PC-3 (cell line): Measurements from ENCODE around the gene CIAO2A. TPM values are rescaled to one million over a fixed set of nuclear protein-coding genes. Genes with fewer than 3 reads are reported as not detected.
"Not testable (repeated sequence)": the region's sequence is repeated elsewhere in the genome, so short reads cannot be mapped to it uniquely, and the experiment has no call there.

Experiments
- ATAC-seq: fragments of 200-7000 bp; cut with Tn5 transposase; 2 replicates; pipeline ENCODE4 v1.9.1; 2020; ENCODE audit warnings: mild to moderate bottlenecking, moderate library complexity
- BruUV-seq: library from RNA; stranded (reverse); fragments of 400-500 nt; replicated peaks from 2 replicates; lab custom pipeline; 2021; lab: Mats Ljungman, UMichigan
- CTCF ChIA-PET: fragments of 300-600 bp; sonication (Branson Sonifier 250); formaldehyde crosslinking; loops from one replicate; lab custom pipeline; 2022; ENCODE audit warnings: antibody characterized with exemption; lab: Charles Lee
- POLR2A ChIA-PET: fragments of 300-600 bp; sonication (Branson Sonifier 250); formaldehyde crosslinking; loops from one replicate; lab custom pipeline; 2022; ENCODE audit warnings: antibody characterized with exemption; ENCODE audit not compliant: unreplicated experiment; lab: Charles Lee
- DNase-seq: peaks from one replicate; pipeline ENCODE4 v3.0.0-alpha.2; 2015
- H2AFZ ChIP-seq: fragments of 300-600 bp; sonication (generic); 2 replicates; pipeline ENCODE4 v1.6.0; 2016; ENCODE audit warnings: antibody characterized with exemption, low read length
- H3F3A ChIP-seq: fragments of 300-600 bp; sonication (generic); one replicate; pipeline ENCODE4 v1.6.0; 2017; ENCODE audit warnings: antibody characterized with exemption, low read length, control low read depth, mild to moderate bottlenecking; ENCODE audit not compliant: unreplicated experiment
- H3K27ac ChIP-seq: fragments of 300-600 bp; sonication (generic); 2 replicates; pipeline ENCODE4 v1.5.1; 2016; ENCODE audit warnings: mild to moderate bottlenecking, low read length
- H3K27me3 ChIP-seq: fragments of 300-600 bp; sonication (generic); 2 replicates; pipeline ENCODE4 v1.6.1; 2016; ENCODE audit warnings: low read length, mixed read lengths
- H3K36me3 ChIP-seq: fragments of 300-600 bp; sonication (generic); 2 replicates; pipeline ENCODE4 v1.6.1; 2016; ENCODE audit warnings: low read depth, mixed run types, low read length, mixed read lengths
- H3K4me1 ChIP-seq: fragments of 300-600 bp; sonication (generic); 2 replicates; pipeline ENCODE4 v1.5.1; 2016; ENCODE audit warnings: low read length; ENCODE audit not compliant: insufficient read depth
- H3K4me2 ChIP-seq: fragments of 300-600 bp; sonication (generic); 2 replicates; pipeline ENCODE4 v1.6.0; 2016; ENCODE audit warnings: low read length
- H3K4me3 ChIP-seq: fragments of 300-600 bp; sonication (generic); 2 replicates; pipeline ENCODE4 v1.5.1; 2016; ENCODE audit warnings: mild to moderate bottlenecking, low read length, mixed read lengths
- H3K79me2 ChIP-seq: fragments of 300-600 bp; sonication (generic); 2 replicates; pipeline ENCODE4 v1.6.1; 2017; ENCODE audit warnings: low read length, mixed read lengths
- H3K9ac ChIP-seq: fragments of 300-600 bp; sonication (generic); 2 replicates; pipeline ENCODE4 v1.6.0; 2016; ENCODE audit warnings: mild to moderate bottlenecking, low read length
- H3K9me2 ChIP-seq: fragments of 300-600 bp; sonication (generic); replicated peaks from 2 replicates; pipeline ENCODE4 v1.6.1; 2016; ENCODE audit warnings: mixed run types, low read length, mixed read lengths
- H3K9me3 ChIP-seq: fragments of 300-600 bp; sonication (generic); 2 replicates; pipeline ENCODE4 v1.6.1; 2016; ENCODE audit warnings: low read length, mixed read lengths
- H4K20me1 ChIP-seq: fragments of 300-600 bp; sonication (generic); 2 replicates; pipeline ENCODE4 v1.6.1; 2016; ENCODE audit warnings: low read length, mixed read lengths
- CTCF ChIP-seq: fragments of 300-600 bp; sonication (generic); conservative IDR thresholded peaks from 2 replicates; pipeline ENCODE4 v1.5.1; 2017; ENCODE audit warnings: antibody characterized with exemption, low read depth, mild to moderate bottlenecking, low read length
- EZH2 ChIP-seq: fragments of 300-600 bp; sonication (generic); IDR thresholded peaks from one replicate; pipeline ENCODE4 v1.6.1; 2017; ENCODE audit warnings: antibody characterized with exemption, mild to moderate bottlenecking, low read length; ENCODE audit not compliant: unreplicated experiment
- EZH2phosphoT487 ChIP-seq: fragments of 300-600 bp; sonication (generic); IDR thresholded peaks from 2 replicates; pipeline ENCODE4 v1.6.1; 2018; ENCODE audit warnings: mild to moderate bottlenecking, antibody characterized with exemption, low read length, borderline replicate concordance
- intact Hi-C: fragments of 100-400 bp; cut with micrococcal nuclease; formaldehyde crosslinking; loops from 2 replicates; pipeline ENCODE4 v1.9.0; 2023
- total RNA-seq: library from RNA; depleted of rRNA; stranded (reverse); fragments of >200 nt; gene quantifications from 2 replicates; pipeline ENCODE4 v1.2.3, GENCODE V29; 2014

The CIAO2A gene
- total RNA-seq, 1 experiment from 2014 or later, result 92.4 TPM

DNA sequence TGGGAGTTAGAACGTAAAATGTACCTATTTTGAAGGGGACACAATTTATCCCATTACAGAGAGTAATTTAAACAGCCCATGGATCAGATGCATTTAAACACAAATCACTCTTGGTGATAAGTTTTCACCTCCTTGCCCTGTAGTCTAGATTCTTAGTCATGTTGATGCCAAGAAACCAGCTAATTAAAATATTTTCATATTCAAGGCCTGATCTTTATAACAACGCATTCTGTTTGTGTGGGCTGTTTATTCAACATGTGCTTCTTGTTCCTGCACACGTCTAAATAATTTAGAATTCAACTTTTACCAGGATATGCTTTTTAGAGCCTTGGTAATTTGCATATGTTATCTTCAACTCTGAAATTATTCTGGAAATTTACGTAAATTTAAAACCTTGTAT lies 28.0 kb upstream of the CIAO2A start:
- no peaks in the 10 kb centered on the region for H3K9me3 ChIP-seq
- POLR2A ChIA-PET, result no interaction called here
- H3K4me1 ChIP-seq, result no peaks in the 10 kb centered on the region
- no peaks in the 10 kb centered on the region for H3F3A ChIP-seq
- no TSS peak for BruUV-seq
- TF ChIP-seq CTCF, result no peak
- no peak for TF ChIP-seq EZH2phosphoT487
- TF ChIP-seq EZH2, result no peak
- H3K9ac ChIP-seq, result no peak overlapping the region
- intact Hi-C loops, result no loop called here
- ATAC-seq (no peak), DNase-seq (no peak)
- H4K20me1 ChIP-seq, result no peaks in the 10 kb centered on the region
- H3K4me3 ChIP-seq, result no peak overlapping the region
- no peaks in the 10 kb centered on the region for H3K9me2 ChIP-seq
- H3K4me2 ChIP-seq, result no peak overlapping the region
- peaks cover 21% of the 10 kb centered on the region; the same call in 1 of the 2 replicates for H3K36me3 ChIP-seq
- H3K79me2 ChIP-seq, result no peaks in the 10 kb centered on the region
- no peak overlapping the region for H2AFZ ChIP-seq
- H3K27ac ChIP-seq, result no peak overlapping the region
- CTCF ChIA-PET, result no interaction called here
- H3K27me3 ChIP-seq, result no peaks in the 10 kb centered on the region

- BruUV-seq, H3K79me2 ChIP-seq, H3K9me2 ChIP-seq, DNase-seq, H4K20me1 ChIP-seq, H3K27ac ChIP-seq, H3K4me3 ChIP-seq, POLR2A ChIA-PET, ATAC-seq, intact Hi-C loops, H3K9ac ChIP-seq, H3F3A ChIP-seq, CTCF ChIA-PET, H3K27me3 ChIP-seq, H3K4me2 ChIP-seq, H2AFZ ChIP-seq, H3K4me1 ChIP-seq, H3K9me3 ChIP-seq: not testable (repeated sequence)
- H3K36me3 ChIP-seq, result peaks cover 25% of the 10 kb centered on the region
Measured at GRCh38 chr15:64120322-64120721, 26.7 kb upstream of the CIAO2A start.

DNA sequence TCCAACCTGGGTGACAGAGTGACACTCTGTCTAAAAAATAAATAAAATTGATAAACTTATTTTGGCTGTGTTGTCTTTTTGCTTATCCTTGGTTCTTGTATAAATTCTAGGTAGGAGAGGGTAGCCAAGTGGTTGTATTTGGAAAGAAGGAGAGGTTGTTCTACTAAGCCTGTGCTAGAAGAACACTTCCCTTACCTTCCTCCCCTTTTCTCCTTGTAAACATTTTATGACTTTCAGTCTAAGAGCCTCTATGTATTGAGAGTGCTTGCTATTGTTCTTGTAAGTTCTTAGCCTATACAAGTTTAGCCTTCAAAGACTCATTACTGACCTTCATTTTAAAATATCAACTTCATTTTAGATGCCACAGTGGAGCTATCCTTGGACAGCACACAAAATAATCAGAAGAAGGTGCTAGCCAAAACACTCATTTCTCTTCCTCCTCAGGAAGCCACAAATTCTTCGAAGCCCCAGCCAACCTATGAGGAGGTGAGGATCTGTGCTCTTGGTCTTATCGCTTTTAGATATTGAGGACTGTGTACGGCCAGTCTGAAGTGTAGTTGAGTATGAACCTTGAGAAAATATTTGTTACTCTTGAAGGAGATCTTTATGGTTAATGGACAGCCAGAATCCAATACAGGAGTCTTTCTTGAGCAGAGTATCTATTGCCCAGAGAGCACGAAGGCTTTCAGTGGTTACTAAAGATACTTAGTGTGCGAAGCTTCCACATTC lies 24.3 kb upstream of the CIAO2A start:
- Histone ChIP-seq H3K36me3 (peaks cover 28% of the 10 kb centered on the region), H3K4me1 (no peaks in the 10 kb centered on the region), H3K27ac (no peak overlapping the region), H3K79me2 (no peaks in the 10 kb centered on the region), H3K4me2 (no peak overlapping the region), H3K9ac (no peak overlapping the region), H3K27me3 (no peaks in the 10 kb centered on the region), H3K9me2 (no peaks in the 10 kb centered on the region), H4K20me1 (no peaks in the 10 kb centered on the region), H2AFZ (no peak overlapping the region), H3F3A (no peaks in the 10 kb centered on the region), H3K9me3 (no peaks in the 10 kb centered on the region), H3K4me3 (no peak overlapping the region)
- TF ChIP-seq EZH2phosphoT487 (no peak), CTCF (no peak), EZH2 (no peak)
- POLR2A ChIA-PET, result no interaction called here
- intact Hi-C loops, result no loop called here
- CTCF ChIA-PET, result no interaction called here
- DNase-seq (no peak), ATAC-seq (no peak)
- BruUV-seq, result no TSS peak
